Right hindlimb (tissue), 1 donor: ENCODE measurements around the gene EZH2.

Experiments
- DNase-seq: peaks from one replicate; pipeline ENCODE4 v3.0.0-alpha.2; 2018

EZH2 gene

GRCh38 chr7:148898845-148899484 lies 14.9 kb upstream of the EZH2 start:
- DNase-seq: no peak

- no peak for DNase-seq
These were observed 10.5 kb upstream of the EZH2 start for GRCh38 chr7:148894591-148894990.

GRCh38 chr7:148893071-148893470 lies 9.0 kb upstream of the EZH2 start:
- DNase-seq: no peak

- DNase-seq: no peak
These were observed 4.2 kb upstream of the EZH2 start for GRCh38 chr7:148888300-148888699.

- no peak for DNase-seq
These were observed 2.8 kb upstream of the EZH2 start for GRCh38 chr7:148886844-148887243.

- peak; percentile 96 for DNase-seq
These were observed 370 bp upstream of the EZH2 start for GRCh38 chr7:148884299-148885022.

- peak; percentile 45 for DNase-seq
These were observed 634 bp downstream of the EZH2 start for GRCh38 chr7:148883266-148884048.

GRCh38 chr7:148882841-148883265 lies 1.2 kb downstream of the EZH2 start:
- no peak for DNase-seq

GRCh38 chr7:148882192-148882591 lies 1.9 kb downstream of the EZH2 start:
- no peak for DNase-seq

GRCh38 chr7:148878317-148878716 lies 5.8 kb downstream of the EZH2 start:
- DNase-seq: no peak

- DNase-seq: no peak
These were observed 6.6 kb downstream of the EZH2 start for GRCh38 chr7:148877517-148877916.

- no peak for DNase-seq
These were observed 11.9 kb downstream of the EZH2 start for GRCh38 chr7:148872188-148872587.

GRCh38 chr7:148871551-148871950 lies 12.5 kb downstream of the EZH2 start:
- no peak for DNase-seq

- no peak for DNase-seq
These were observed 13.1 kb downstream of the EZH2 start for GRCh38 chr7:148871030-148871429.

GRCh38 chr7:148868378-148868674 lies 15.8 kb downstream of the EZH2 start:
- DNase-seq: no peak

GRCh38 chr7:148867596-148868377 lies 16.3 kb downstream of the EZH2 start:
- DNase-seq: no peak

- DNase-seq: no peak
These were observed 17.7 kb downstream of the EZH2 start for GRCh38 chr7:148866362-148866761.

GRCh38 chr7:148865283-148865682 lies 18.8 kb downstream of the EZH2 start:
- DNase-seq: no peak

GRCh38 chr7:148863324-148863723 lies 20.8 kb downstream of the EZH2 start:
- DNase-seq: no peak

- DNase-seq: no peak
These were observed 21.6 kb downstream of the EZH2 start for GRCh38 chr7:148862481-148862880.

- no peak for DNase-seq
These were observed 25.6 kb downstream of the EZH2 start for GRCh38 chr7:148858489-148858888.

- no peak for DNase-seq
These were observed 27.2 kb downstream of the EZH2 start for GRCh38 chr7:148856891-148857290.

- no peak for DNase-seq
These were observed 27.6 kb downstream of the EZH2 start for GRCh38 chr7:148856578-148856881.
